ENCODE measurements around the gene EHBP1.

EHBP1 gene

DNA sequence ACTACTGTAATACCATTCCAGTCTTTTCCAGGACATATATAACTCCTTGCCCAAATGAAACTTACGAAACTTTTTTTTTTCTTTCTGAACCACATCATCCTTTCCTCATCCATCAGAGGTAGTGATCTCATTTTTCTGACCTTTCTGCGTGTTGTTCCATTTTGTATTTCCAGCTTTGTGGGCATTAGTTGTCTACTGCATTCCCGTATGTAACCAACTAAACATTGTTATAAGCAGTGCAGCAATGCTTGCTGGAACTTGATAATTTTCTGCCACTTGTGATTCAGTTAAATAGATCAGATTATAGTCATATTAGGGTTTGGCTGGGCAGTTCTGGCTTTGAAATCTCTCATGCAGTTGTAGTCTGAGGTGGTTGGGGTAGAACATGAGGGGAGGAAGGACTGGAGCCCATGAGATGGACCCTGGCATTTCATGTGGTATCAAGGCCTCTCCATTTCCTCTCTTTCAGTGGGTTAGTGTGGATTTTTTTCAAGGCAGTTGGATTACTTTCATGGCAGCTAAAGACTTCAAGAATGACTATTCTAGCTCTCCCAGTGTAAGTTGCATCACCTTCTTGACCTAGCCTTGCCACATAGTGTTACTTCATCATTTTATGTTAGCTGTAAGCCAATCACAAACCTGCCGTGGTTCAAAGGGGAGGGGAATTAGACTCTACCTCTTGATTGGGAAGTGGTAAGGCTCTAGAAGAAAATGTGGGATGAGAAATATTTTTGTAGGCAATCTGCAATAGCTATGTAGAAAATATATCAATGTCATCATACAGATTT is 80.5 kb downstream of the EHBP1 start:
- no peak for DNase-seq

DNA sequence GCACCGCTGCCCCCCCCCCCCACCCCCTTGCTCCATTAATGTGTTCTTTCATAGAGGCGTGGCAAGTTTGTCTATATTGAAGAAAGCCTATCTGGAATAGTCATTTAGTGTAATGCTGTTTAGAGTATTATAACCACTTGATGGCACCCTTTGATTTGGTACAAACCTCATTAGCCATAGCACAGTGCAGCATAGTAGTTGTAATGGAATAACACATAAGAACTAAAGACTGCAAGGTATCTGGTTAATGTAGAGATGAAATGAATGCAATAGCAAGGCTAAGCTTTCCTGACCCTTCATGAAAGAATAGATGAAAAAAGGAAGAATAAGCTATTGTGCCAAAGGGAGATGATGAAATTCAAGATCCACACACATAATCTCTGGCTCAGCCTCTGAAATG is 81.9 kb downstream of the EHBP1 start:
- DNase-seq, result no peak

DNA sequence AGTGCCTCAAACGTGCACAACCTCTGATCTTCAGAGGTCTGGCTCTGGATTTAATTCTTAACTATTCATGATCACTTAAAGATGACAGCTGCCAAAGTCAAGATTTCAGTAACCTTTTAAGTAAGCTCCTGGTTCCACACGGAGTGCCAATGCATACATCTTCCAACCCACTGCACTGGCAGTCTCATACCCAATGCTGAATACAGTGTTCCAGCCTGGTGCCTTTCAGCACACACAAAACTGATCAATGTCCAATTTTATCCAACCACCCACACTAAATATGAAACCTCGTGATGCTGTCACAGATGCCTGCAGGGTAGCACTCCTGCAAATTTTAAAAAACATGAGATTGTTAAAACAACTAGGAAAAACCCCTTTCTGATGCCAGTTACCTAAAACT is 84.0 kb downstream of the EHBP1 start:
- DNase-seq, result no peak

DNA sequence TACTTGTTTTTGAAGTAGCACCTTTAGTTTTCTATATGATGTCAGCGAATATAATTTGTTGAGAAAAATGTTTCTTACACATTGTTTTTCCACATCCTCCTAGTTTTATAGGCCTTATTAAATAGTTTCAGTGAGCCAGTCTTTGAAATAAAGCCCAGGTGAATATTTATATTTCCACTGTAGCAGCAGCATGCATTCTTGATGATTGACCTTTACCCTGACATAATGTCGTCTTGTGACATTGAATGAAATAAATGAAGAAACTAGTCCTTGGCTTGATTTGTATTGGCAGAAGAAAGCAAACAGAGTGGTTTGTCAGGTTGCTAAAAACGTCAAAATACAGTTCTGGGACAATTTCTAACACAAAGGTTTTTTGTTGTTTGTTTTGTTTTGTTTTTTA is 84.4 kb downstream of the EHBP1 start:
- DNase-seq, result no peak

DNA sequence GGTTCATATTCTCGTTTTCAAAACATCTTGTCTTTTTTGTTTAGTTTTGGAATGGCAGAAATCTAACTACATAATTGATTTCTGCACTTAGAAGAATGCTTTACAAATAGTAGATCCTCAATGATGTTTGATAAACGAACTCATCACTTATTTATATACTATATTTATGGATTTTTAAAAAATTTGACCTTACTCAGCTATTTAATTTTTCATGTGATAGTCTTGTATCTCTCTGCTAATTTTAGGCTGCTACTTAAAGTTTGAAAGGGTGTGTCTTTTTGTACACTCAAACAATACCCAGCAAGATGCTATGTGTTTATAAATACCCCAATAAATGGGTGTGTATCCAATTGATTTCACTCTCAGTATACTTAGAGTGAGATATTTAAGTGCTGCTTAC is 86.9 kb downstream of the EHBP1 start:
- DNase-seq, result no peak

DNA sequence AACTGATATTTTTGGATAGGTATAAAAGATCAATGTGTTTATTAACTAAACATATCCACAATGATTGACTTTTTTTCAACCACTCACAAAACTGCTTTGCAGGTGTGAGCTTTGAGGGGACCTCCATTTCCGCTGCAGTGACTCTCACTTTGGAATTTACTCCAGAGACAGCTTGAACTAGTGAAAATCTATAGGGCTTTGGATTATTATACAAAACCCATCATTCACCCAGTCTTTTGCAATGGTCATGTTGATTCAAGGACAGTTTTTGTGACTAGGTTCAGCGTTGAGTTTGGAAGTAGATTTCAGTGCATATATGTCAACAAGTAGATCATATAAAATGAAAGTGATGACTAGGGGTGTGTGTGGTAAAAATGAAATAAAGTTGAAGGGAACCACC is 87.7 kb downstream of the EHBP1 start:
- no peak for DNase-seq

DNA sequence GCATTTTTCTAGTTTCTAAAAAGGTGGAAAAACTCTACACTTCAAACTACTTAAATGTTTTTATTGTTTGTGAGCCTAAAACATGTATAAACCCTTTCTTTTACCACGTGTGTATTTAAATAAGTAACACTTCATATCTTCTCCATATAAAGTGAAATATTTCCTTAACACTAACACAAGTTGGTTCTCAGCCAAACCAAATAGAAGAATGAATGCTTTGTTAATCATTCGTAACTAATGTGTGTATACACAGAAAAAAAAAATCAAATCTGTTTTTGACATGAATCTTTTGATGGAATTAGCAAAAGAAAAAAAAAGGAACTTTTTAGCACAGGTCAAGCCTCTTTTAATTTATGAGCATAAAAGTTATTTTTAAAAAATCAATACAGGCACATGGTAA is 89.3 kb downstream of the EHBP1 start:
- DNase-seq, result no peak

DNA sequence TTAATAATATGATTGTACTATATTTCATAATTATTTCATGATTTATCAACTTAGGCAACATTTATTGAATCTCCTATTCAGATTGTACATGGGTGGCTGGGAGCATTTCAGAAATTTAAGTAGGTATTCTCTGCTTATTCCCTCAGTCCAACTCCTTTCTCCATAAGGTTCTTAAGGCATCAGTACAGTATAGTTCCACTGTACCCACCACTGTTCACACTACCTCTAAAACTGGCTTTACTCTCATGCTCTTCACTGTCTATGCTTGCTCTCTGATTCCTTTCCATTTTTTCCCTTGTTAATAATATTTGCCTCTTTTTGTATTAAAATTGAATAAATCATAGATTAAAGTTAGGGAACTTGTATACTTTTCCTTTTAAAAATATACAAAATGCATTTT is 89.8 kb downstream of the EHBP1 start:
- no peak for DNase-seq

DNA sequence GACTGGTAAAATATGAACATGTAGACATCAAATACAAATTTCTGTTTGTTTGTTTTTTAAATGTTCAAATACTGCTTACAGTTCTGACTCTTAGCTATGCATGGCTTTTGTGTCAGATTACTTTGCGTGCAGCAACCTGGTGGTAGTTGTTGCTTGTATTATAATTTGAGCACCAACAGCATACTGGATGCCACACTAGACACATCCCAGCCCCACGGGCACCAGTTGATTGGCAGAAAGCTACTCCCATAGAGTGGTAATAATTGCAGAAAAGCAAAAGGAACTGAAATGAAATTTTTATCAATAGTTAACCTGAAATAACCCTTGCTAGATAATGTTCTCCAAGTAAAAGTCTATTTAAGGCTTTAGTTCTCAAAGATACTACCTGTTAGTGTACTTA is 91.6 kb downstream of the EHBP1 start:
- no peak for DNase-seq

DNA sequence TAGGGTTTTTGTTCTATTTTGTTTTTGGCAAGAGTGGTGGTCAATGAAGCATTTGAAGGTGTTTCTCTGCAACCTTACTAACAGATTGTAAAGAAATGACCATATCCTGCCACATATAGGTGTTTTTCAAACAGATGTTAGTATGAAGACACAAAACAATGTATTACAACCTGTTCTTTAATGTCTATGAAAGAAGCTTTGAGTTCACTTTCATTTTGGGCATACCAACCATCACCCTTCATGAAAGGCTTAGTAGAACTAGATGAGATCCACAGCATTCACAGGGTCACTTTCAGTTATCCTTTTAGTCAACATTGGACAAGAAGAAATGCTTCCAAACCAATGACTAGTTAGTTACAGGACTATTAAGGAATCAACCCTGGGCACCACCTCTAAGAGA is 95.1 kb downstream of the EHBP1 start:
- DNase-seq, result no peak

DNA sequence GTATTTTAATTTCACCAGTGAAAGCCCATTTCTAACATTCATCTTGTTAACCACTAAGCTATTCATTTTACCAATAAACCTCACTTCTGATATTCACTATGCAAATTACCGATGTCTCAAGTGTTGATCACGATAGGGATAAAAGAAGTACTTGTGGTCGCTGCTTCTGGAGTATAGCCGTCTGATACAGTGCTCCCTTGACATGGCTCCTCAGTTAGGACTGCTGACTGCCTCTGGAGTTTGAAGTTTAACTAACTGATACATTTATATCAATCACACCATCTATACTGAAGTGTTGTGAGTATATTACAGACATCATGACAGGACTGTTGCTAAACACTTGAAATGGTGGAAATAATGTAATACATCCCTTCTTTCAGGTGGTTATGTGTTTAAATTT is 95.6 kb downstream of the EHBP1 start:
- no peak for DNase-seq

DNA sequence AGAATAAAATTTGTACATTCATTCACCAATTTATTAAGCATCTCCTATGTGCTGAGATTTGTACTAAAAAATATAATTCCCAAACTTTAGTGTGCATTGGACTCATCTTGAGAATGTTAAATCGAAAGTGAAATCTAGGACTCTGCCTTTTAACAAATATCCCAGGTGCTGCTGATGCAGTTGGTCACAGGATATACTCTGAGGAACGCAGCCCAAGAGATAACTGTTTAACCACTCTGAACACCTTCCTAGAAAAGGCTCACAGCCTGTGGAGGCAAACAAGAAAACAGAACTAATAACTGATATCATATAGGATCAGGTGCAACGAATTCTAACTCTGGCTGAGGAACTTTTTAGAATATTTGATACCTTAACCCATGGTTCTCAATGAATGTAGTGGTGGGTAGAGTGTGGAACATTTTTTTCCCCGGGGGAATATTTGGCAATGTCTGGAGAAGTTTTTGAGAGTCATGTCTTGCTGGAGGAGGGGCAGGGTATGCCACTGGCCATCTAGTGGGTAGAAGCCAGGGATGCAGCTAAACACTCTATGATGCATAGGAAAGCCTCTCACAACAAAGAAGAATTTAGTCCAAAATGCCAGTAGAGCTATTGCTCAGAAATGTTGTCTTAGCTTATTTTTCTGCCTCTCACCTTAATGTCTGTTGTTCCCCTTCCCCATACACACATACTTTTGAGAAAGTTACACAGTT is 96.5 kb downstream of the EHBP1 start:
- no peak for DNase-seq

DNA sequence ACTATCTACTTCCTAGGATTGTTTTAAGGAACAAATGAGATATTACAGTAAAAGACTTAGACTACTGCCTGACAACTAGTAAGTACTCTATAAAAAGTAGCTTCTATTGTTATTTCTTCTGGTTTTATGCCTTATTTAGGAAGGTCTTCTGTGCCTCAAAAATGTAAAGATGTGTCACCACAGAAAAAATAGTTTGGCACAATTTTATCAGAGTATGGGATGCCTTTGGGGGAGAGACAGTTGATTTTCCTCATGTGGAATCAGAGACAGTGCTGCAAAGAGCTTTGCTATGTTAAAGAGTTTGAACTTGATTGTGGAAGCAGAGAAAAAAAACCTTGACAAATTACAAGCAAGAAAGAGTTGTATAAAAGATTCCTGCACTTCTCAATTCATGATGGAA is 98.4 kb downstream of the EHBP1 start:
- no peak for DNase-seq

DNA sequence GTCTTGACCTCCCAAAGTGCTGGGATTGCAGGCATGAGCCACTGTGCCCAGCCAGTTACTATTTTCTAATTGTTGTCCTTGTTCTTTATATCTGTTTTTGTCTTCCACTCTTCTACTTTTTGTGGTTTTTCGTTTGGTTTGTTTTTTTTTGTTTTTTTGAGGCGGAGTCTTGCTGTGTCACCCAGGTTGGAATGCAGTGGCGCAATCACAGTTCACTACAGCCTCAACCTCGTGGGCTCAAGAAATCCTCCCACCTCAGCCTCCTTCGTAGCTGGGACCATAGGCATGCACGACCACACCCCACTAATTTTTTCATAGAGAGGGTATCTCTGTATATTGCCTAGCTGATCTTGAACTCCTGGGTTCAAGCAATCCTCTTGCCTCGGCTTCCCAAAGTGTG is 100.7 kb downstream of the EHBP1 start:
- no peak for DNase-seq

DNA sequence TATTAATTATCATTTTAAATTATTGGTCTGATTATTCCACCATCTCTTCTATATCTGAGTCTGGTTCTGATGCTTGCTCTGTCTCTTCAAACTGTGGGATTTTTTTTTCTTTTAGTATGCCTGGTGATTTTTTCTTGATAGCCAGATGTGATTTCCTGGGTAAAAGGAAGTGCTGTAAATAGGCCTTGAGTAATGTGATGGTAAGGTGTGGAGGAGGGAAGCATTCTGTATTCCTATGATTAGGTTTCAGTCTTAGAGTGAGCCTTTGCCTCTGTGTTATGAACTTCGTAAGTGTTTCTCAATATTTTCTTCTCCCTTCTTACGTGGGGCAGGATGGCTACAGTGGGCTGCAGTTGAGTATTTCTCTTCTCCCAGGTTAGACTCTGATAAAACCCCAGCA is 103.0 kb downstream of the EHBP1 start:
- DNase-seq, result no peak

DNA sequence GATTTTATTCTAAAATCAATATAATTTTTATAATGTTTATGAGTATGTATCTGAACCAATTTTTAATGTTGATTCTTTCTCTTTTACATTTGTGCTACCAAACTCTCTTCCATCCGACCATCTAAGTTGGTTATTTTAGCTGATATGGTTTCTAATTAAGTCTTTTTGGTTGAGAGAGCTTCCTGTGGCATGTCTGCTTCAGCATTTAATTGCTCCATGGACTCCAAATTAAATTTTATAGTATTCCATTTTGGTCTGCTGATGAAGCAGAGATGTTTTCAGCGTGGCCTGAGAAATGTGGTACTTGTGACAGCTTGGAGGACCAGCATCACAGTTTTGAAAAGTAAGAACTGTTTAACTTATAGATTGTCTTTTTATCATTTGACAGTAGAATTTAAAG is 105.6 kb downstream of the EHBP1 start:
- DNase-seq, result no peak

DNA sequence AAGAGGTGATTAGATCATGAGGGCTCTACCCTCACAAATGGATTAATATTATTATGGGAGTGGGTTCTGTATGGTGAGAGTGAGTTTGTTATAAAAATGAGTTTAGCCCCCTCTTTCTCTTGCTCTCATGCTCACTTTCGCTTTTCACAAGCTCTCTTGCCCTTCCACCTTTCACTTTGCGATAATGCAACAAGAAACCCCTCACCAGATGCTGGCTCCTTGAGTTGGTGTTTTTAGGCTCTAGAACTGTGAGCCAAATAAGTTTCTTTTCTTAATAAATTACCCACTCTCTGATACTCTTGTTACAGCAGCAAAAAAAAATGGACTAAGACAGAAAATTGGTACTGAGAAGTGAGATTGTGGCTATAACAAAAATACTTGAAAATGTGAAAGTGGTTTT is 106.5 kb downstream of the EHBP1 start:
- DNase-seq, result no peak

DNA sequence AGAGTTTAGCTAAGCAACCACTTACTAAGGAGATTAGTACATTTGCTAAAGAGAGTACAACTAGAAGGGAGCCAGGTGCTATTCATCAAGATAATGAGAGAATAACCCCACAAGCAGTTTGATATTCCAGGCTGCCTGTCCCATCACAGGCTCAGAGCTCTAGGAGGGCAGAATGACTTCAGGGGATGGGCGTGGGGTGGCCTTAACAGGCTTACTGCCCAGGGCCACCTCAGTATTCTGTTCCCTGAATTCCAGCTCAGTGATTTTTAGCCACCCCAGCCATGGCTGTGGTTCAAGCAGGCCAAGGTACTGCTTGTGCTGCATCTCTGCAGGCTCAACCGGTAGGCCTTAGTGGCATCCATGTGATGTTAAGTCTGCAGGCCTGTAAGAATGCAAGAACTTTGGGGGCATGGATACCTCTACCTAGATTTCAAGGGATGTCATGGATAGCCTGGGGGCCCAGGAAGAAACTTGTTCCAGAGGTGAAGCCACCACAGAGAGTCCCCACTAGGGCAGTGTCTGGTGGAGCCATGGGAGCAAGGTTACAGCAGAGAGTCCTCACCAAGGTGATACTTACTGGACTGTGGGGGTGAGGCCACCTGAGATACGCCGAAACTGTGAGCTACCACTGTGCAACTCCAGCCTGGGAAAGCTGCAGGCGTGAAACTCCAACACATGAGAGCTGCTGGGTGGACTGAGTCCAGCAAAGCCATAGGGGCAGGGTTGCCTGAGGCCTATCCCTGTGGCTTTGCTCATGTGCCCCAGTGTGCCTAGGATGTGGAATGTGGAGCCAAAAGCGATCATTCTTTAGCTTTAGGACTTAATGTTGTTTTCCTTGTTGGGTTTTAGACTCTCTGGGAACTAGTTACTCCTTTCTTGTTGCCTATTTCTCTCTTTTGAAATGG is 107.7 kb downstream of the EHBP1 start:
- no peak for DNase-seq

DNA sequence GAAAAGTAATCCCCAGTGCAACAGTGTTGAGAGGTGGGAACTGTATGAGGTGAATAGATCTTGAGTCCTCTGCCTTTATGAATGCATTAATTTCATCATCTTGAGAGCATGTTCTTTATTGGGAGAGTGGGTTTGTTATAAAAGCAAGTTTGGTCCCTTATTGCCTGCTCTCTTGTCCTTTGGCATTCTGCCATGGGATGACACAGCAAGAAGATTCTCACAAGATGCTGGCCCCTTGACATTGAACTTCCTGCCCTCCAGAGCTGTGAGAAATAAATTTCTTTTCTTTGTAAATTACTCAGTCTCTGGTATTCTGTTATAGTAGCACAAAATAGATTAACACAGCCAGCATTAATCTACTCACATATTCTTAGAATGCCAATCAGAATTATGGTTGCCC is 108.6 kb downstream of the EHBP1 start:
- DNase-seq, result no peak

DNA sequence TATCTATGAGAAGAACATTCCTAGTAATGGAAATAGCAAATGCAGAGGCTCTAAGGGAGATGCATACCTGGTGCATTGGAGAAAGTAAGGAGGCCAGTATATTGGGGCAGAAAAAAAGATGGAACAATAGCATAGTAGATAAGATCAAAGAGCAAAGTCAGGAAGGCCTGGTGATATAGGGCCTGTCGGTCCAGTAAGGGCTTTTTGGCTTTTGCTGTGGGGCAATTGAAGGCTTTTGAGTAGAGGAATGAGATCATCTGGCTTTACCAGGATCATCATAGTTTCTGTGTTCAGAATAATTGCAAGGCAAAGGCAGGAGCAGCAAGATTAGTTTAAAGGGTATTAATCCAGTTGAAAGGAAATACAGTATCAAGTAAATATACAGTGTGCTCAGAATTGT is 111.8 kb downstream of the EHBP1 start:
- DNase-seq, result peak; percentile 76

DNA sequence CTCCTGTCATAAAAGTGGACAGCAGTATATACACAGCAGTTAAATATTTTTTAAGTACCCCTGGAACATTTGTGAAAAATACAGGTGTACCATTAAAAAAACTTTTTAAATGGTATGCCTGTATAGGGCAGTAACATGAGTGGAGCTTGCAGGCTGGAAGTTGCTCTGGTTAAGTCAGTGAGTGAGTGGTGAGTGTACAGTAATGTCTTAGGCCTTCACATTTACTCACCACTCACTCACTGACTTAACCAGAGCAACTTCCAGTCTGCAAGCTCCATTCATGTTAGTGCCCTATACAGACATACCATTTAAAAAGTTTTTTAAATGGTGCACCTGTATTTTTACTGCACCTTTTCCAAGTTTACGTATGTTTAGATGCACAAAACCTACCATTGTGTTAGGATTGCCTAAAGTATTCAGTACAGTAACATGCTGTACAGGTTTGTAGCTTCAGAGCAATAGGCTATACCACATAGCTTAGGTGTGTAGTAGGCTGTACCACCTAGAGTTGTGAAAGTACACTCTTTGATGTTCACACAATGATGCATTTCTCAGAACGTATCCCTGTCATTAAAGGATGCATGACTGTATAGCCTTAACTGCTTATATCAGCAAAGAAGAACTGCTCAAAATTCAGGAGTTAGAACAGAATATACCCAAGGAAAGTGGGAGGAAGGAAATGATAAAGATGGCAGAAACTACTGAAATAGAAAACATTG is 112.6 kb downstream of the EHBP1 start:
- DNase-seq, result peak; percentile 59

DNA sequence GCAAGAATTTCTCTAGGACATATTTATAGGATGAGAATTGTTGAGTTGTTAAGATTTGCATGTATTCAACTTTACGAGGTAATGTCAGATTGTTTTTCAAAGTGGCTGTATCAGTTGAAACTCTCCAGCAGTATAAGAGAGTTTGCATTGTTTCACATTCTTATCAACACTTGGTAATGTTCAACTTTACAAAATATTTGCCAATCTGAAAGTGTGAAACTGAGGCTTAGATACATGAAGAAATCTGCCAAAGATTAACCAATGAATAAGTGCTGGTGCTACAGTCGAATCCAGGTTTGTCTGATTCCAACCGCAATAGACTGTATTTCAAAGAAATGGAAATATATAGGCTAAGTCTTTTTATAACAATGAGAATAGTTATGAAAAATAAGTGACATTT is 117.0 kb downstream of the EHBP1 start:
- DNase-seq, result no peak

DNA sequence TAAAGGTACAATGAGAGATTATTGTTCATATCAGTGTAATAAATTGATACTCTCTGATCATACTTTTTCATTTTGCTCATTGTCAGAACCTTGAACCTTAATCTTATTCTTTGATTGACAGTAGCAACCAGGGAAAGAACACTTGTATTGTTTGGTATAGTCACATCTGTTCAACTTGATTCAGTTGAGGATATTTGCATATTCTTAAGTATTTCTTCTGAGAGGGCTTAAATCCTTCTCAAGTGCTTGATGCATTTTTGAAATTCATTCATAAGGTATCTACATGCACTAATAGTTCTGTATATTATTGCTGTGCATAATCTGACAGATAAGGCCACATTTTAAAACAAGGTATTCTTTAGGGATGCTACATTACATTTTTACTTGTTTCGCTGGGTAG is 118.9 kb downstream of the EHBP1 start:
- DNase-seq, result no peak

All from islet precursor cell (in vitro differentiated cells).